T-helper 17 cell (primary cell): ENCODE results near the gene GH2. TPM values are rescaled to one million over a fixed set of nuclear protein-coding genes. Genes with fewer than 3 reads are reported as not detected.
"Not testable (repeated sequence)": the region's sequence is repeated elsewhere in the genome, so short reads cannot be mapped to it uniquely, and the experiment has no call there.

Experiments used
- ATAC-seq: fragments of 150-1000 bp; cut with Tn5 transposase; 2 replicates; pipeline ENCODE4 v1.10.0; 2021; ENCODE audit warnings: mild to moderate bottlenecking, moderate library complexity
- DNase-seq, 3 donors: peaks; one replicate each; pipeline versions ENCODE4 v3.0.0 to v3.0.0-alpha.2; 2020 to 2021
- H3K9me3 ChIP-seq: one replicate; pipeline ENCODE4 v1.7.0; 2013; ENCODE audit warnings: low read length, mild to moderate bottlenecking; ENCODE audit not compliant: control insufficient read depth, poor library complexity, severe bottlenecking
- H3K27ac Mint-ChIP-seq: one replicate; pipeline ENCODE4 v1.8.0; 2022; ENCODE audit warnings: mild to moderate bottlenecking, moderate library complexity, mixed read lengths
- H3K27me3 Mint-ChIP-seq: one replicate; pipeline ENCODE4 v1.8.0; 2022; ENCODE audit warnings: mixed read lengths
- H3K36me3 Mint-ChIP-seq: one replicate; pipeline ENCODE4 v1.8.0; 2022; ENCODE audit warnings: low read depth, mixed read lengths
- H3K4me1 Mint-ChIP-seq: one replicate; pipeline ENCODE4 v1.8.0; 2022; ENCODE audit warnings: mild to moderate bottlenecking, mixed read lengths
- H3K4me3 Mint-ChIP-seq: one replicate; pipeline ENCODE4 v1.8.0; 2022; ENCODE audit warnings: mild to moderate bottlenecking, moderate library complexity, mixed read lengths
- total RNA-seq, 4 donors: library from RNA in 2 of 4; stranded (reverse) in 2 of 4; gene quantifications; one replicate each; pipeline ENCODE4 v1.2.3 and lab custom pipeline; 2022 to 2026

The GH2 gene
- total RNA-seq, 2 donors from 2014 or later, result not detected

DNA sequence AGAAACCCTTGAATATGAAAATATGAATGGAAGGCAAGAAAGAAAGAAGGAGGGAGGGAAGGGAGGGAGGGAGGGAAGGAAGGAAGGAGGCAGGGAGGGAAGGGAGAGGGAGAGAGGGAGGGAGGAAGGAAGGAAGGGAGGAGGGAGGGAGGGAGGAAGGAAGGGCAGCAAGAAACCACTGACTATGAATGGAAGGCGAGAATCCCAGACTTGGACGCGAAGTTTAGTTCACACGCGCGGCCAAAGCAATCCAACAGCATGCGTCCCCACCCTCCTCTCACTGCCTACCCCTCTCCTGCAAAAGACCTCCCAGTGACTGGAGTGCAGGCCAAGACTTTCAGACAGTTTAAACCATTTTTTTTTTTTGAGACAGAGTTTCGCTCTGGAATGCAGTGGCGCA is 31.3 kb downstream of the GH2 start:
- no peak for DNase-seq
- no peak for ATAC-seq
- no peaks in the 10 kb centered on the region for H3K36me3 Mint-ChIP-seq
- no peak overlapping the region for H3K4me3 Mint-ChIP-seq
- H3K27ac Mint-ChIP-seq, result no peak overlapping the region
- no peaks in the 10 kb centered on the region for H3K9me3 ChIP-seq
- peaks cover 14% of the 10 kb centered on the region for H3K4me1 Mint-ChIP-seq
- H3K27me3 Mint-ChIP-seq, result no peaks in the 10 kb centered on the region

GRCh38 chr17:63848834-63849689 is 32.7 kb downstream of the GH2 start:
- H3K27me3 Mint-ChIP-seq, result no peaks in the 10 kb centered on the region
- peak; percentile 88 to 96 (median 89) for DNase-seq
- H3K9me3 ChIP-seq, result no peaks in the 10 kb centered on the region
- H3K27ac Mint-ChIP-seq, result peak overlapping the region; percentile 17
- peak; percentile 98 for ATAC-seq
- no peaks in the 10 kb centered on the region for H3K36me3 Mint-ChIP-seq
- H3K4me1 Mint-ChIP-seq, result peaks cover 16% of the 10 kb centered on the region
- peak overlapping the region; percentile 70 for H3K4me3 Mint-ChIP-seq

DNA sequence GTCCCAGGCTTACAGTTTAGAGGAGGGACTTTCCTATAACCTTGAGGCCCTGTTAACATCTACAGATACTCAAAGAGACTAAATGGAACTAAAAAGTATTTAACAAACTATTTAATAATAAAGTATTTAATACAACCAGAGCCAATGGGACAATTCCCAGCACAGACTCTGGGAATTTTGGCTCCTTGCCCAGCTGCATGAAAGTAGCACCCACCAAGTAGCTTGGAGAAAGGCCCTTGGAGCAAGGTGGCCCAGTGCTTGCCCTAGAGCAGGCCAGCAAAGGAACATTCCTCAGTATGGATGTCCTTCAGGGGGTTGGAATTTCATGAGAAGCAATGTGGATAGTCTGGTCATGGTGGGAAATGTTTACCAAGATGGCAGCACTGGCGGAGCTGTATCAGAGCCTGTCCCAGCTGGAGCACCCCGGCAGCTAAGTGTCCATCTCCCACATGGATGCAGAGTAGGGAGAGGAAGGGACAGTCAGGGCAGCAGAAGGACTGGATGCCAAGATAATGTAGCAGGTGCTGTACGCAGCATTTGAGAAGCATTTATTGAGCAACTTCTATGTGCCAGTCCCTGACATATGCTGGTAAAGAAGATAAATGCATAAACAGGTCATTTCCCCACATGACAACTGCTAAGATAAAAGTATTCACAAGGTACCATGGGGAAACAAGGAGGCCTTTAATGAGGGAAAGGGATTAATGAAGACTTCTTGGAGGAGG is 34.1 kb downstream of the GH2 start:
- peak overlapping the region; percentile 80 for H3K4me3 Mint-ChIP-seq
- no peak for DNase-seq
- peaks cover 21% of the 10 kb centered on the region for H3K4me1 Mint-ChIP-seq
- peak overlapping the region; percentile 17 for H3K27ac Mint-ChIP-seq
- H3K36me3 Mint-ChIP-seq, result no peaks in the 10 kb centered on the region
- no peaks in the 10 kb centered on the region for H3K27me3 Mint-ChIP-seq
- no peak for ATAC-seq
- H3K9me3 ChIP-seq, result no peaks in the 10 kb centered on the region

DNA sequence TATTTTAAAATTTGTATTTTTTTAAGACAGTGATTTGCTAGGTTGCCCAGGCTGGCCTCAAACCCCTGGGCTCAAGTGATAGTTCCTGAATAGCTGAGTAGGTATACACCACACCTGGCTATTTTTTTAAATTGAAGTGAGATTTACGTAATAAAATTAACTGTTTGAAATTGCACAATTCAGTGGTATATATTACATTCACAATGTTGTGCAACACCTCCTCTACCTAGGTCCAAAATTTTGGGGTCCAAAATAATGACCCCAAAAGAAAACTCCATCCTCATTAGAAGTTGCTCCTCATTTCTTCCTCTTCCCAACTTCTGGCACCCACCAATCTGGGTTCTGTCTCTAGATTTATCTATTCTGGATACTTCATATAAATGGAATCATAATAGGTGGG is 36.2 kb downstream of the GH2 start:
- Mint-ChIP-seq H3K27ac (no peak overlapping the region), H3K27me3 (no peaks in the 10 kb centered on the region), H3K4me3 (no peak overlapping the region), H3K36me3 (no peaks in the 10 kb centered on the region), H3K4me1 (peaks cover 34% of the 10 kb centered on the region)
- ATAC-seq, result no peak
- no peaks in the 10 kb centered on the region for H3K9me3 ChIP-seq
- DNase-seq, result no peak

DNA sequence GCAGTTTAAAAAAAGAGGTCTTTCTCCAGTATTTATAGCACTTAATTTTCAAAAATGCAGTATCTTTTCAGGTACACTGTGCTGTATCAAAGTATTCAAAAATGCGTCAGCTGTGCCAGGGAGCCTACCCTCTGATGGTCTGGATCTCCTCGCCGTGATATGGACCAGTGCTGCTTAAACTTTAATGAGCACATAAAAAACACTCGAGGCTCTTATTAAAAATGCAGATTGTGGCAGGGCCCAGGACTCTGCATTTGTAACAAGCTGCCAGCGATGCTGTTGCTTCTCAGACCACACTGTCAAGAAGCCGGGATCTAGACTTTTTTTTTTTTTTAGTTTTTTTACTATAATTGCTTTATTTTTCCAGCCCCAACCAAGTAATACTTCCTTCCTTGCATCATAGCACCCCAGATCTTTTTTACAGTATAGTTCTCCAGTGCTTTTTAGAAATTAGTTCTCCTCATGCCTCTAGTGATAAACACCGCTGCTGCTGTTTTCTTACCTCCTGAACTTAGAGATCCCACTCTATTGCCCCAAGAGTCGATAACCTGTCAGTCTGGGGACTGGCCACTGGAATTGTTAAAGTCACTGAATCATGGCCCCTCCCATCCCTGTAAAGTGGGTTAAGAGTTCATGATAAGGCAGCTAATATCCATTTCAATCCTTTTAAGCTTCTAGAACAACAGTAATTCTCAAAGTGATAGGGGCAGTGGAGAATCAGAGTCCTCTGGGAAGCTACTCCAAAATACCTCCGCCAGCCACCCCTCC is 37.6 kb downstream of the GH2 start:
- no peaks in the 10 kb centered on the region for H3K36me3 Mint-ChIP-seq
- DNase-seq, result no peak
- H3K9me3 ChIP-seq, result no peaks in the 10 kb centered on the region
- H3K4me3 Mint-ChIP-seq, result peak overlapping the region; percentile 94
- no peak for ATAC-seq
- H3K27me3 Mint-ChIP-seq, result no peaks in the 10 kb centered on the region
- peaks cover 37% of the 10 kb centered on the region for H3K4me1 Mint-ChIP-seq
- H3K27ac Mint-ChIP-seq, result peak overlapping the region; percentile 95

DNA sequence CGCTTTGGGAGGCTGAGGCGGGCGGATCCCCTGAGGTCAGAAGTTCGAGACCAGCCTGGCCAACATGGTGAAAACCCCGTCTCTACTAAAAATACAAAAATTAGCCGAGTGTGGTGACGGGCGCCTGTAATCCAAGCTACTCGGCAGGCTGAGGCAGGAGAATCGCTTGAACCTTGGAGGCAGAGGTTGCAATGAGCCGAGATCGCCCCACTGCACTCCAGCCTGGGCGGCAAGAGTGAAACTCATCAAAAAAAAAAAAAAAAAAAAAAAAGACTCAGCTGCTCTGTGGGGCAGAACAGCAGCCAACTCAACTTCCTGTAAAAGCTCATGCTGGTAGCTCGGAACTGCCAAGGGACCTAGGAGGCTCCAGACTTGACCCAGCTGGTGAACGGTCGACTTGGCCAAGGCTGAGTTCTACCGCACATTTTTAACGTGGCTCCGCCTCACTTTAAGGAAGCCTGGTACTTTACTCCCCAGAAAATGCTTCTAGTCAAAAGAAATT is 38.3 kb downstream of the GH2 start:
- Mint-ChIP-seq H3K4me1 (peaks cover 35% of the 10 kb centered on the region), H3K4me3 (peak overlapping the region; percentile 94), H3K27ac (peak overlapping the region; percentile 95)
- peak in 1 of 3 donors; percentile 15 for DNase-seq
- not testable (repeated sequence) for H3K36me3 Mint-ChIP-seq, H3K27me3 Mint-ChIP-seq, H3K9me3 ChIP-seq
- ATAC-seq, result peak; percentile 12

DNA sequence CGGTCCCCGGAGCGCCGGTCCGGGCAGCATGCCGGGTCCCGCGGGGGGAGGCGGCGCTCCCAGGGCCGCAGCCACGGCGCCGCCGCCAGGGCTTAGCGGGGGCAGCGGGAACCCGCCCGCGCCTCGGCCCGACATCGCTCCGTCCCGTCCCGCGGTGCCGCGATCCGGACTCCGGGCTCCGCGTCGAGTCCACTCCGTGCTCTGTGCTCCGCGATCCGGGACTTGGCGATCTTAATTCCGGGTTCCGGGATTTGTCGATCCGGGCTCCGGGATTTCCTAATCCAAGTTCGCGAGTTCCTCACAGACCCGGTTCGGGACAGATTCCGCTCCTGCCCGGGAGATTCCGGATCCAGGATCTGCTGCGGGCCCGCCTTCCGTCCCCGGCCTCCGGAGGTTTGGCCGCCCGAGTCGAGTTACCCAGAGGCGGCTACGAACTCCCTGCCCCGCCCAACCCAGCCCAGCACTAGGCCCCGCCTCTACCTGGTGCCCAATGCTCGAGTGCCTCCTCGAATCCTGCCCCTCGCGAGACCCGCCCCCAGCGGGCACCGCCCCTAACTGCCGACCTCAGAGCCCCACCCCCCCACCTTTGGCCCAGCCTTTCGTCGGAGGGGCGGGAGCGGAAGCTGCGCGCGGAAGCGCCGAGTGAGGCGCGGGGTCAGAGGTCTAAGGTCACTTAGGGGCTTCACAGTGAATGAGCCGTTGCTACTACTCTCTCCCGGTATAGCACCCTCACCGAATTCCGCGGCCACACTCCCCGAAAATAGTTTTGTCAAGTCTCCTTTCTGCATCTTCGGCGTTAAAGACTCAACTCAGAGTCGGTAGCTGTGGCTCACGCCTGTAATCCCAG is 39.0 kb downstream of the GH2 start, which contains the start of gene SMARCD2:
Gene SMARCD2, minus strand, starts transcription at position 146 of the 847 bp plus-strand sequence. Its CDS starts 11 bp downstream, at position 135.
- ATAC-seq (peak; percentile 89), DNase-seq (peak; percentile 96 to 99 (median 99))
- Mint-ChIP-seq H3K36me3 (no peaks in the 10 kb centered on the region), H3K4me3 (peak within 1 kb of the TSS; percentile 94), H3K27me3 (no peaks in the 10 kb centered on the region), H3K27ac (peak within 1 kb of the TSS; percentile 95), H3K4me1 (peaks cover 35% of the 10 kb centered on the region)
- H3K9me3 ChIP-seq, result no peaks in the 10 kb centered on the region

DNA sequence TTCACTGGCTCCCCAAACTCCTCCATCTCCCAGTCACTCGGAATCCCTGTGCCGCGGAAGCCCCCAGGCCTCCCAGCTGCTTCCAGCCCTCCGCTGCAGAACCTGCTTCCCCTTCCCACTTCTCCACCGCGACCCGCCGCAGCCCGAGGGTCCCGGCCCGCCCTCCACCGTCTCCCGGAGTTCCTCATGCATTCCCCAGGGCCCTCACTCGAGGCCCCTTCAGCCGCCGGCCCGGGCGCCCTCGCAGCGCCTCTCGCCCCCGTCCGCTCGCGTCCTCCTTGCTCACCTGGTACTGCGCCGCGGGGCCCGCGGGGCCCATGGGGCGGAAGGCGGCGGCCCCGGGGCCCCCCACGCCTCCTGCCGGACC is 39.6 kb downstream of the GH2 start:
- peak; percentile 26 for ATAC-seq
- H3K4me3 Mint-ChIP-seq, result peak overlapping the region; percentile 94
- DNase-seq, result peak in 1 of 3 donors; percentile 32

DNA sequence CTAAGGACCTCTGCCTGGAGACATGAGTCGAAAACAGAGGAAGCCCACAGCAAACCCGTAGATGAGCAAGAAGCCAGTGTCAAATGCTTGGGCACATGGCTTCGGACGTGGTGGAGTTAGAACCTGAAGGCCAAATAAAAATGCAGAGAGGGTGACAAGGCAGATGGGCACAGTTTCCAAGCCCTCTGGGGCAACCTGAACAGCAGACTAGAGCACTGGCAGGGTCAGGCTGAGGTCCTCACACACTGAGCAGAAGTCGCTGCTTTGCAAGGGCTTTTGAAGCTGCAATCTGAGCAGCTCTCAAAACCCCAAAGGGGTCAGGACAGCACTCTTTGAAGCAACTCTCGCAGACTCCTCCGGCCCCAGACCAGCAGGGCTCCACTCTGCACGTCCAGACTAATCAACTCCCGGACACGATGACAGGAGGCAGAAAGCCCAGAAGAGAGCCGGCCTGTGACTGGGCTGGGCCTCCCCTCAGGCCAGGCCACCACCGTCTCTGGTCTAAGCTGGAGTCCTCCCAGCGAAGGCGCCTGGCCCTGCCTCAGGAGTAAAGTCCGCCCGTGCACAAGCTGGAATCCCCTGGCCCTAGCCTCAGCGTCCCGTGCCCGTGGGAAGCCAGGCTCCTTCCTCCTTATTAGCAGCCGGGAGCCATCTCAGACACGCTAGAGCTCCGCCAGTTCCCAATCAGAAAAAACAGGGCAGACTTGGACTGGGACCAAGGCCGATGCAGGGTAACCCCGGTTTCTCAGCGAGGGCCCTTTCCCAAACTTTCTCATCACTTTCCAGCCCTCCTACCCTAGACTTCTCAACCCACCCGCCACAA is 40.2 kb downstream of the GH2 start:
- Mint-ChIP-seq H3K27ac (peak overlapping the region; percentile 95), H3K27me3 (no peaks in the 10 kb centered on the region), H3K36me3 (no peaks in the 10 kb centered on the region), H3K4me3 (peak overlapping the region; percentile 94), H3K4me1 (peaks cover 36% of the 10 kb centered on the region)
- ATAC-seq, result no peak
- no peaks in the 10 kb centered on the region for H3K9me3 ChIP-seq
- DNase-seq, result no peak

More for the DNA sequence above, 39.6 kb downstream of the GH2 start:
- peak overlapping the region; percentile 95 for H3K27ac Mint-ChIP-seq
- peaks cover 34% of the 10 kb centered on the region for H3K4me1 Mint-ChIP-seq
- no peaks in the 10 kb centered on the region for H3K36me3 Mint-ChIP-seq
- no peaks in the 10 kb centered on the region for H3K27me3 Mint-ChIP-seq
- H3K9me3 ChIP-seq, result no peaks in the 10 kb centered on the region

DNA sequence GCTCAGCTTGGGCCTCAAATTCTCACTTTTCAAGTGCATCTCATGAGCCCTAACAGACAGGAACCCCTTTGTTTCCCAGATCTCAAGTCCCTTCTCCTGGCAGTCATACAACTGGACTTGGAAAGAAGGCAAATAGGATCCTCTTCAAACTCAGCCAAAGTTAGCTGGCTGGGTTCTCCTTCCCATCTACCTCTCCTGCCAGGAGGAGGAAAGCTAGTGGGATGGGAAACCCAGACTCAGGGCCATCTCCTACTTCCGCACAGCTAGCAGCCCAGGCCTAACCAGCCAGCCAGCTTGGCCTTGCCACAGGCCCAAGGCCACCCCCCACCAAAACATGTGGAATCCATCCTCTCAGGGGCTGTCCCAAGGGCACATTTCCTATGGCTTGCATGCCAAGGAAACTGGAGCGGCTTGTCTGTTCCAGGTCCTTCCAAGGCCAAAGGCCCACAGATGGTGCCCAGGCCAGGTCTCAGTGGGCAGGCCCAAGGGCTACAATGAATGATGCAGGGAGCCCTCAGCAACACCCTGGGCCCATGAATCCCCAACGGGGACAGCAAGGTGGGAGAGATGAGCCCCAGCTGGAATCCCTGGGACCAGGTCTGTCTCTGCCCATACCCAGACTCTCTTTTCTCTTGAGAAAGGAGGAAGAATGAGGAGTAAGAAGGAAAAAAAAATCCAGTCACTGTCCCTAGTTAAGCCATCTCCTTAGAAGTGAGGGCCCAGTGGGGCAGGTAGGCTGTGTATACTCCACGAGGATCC is 41.0 kb downstream of the GH2 start:
- no peak for DNase-seq
- H3K36me3 Mint-ChIP-seq, result no peaks in the 10 kb centered on the region
- H3K4me1 Mint-ChIP-seq, result peaks cover 36% of the 10 kb centered on the region
- peak overlapping the region; percentile 94 for H3K4me3 Mint-ChIP-seq
- H3K27me3 Mint-ChIP-seq, result no peaks in the 10 kb centered on the region
- peak overlapping the region; percentile 95 for H3K27ac Mint-ChIP-seq
- ATAC-seq, result no peak
- H3K9me3 ChIP-seq, result no peaks in the 10 kb centered on the region

DNA sequence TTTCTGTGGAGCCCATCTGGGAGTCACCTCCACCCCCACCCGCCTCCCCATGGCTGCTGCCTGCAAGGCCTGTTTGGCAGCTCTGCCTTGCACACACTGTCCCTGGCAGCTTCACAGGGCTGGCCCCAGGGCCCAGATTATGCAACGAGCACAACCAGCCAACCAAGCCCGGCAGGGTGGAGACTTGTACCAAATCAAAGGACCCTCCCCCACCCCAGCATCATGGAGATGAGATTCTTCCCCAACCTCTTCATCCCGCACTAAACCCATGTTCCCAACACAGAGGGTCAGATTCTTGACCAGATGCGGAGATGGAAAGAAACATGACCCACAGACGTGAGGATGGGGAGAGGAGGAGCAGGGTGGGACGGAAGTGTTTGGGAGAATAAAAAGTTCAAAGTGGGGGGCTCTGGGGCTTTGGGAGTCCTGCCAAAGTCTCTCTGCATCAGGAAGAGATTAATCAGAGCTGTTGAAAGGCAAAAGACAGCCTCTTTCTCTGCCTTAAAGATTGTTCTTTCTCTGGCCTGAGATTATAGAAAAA is 43.0 kb downstream of the GH2 start:
- H3K4me1 Mint-ChIP-seq, result peaks cover 37% of the 10 kb centered on the region
- no peaks in the 10 kb centered on the region for H3K9me3 ChIP-seq
- H3K27me3 Mint-ChIP-seq, result no peaks in the 10 kb centered on the region
- no peak for DNase-seq
- H3K27ac Mint-ChIP-seq, result peak overlapping the region; percentile 86
- H3K4me3 Mint-ChIP-seq, result peak overlapping the region; percentile 62
- H3K36me3 Mint-ChIP-seq, result no peaks in the 10 kb centered on the region
- ATAC-seq, result no peak
